Stimulated activated effector memory CD8-positive, alpha-beta T cell treated with anti-CD3 and anti-CD28 coated beads, Interleukin-12 subunit alpha, Interleukin-12 subunit beta, amount 100 ng/mL, for 72 hours (primary cell): Measurements from ENCODE around the gene SNRNP200.
"Not testable (repeated sequence)": the region's sequence is repeated elsewhere in the genome, so short reads cannot be mapped to it uniquely, and the experiment has no call there.

Source experiments
- ATAC-seq: fragments of 150-1000 bp; cut with Tn5 transposase; 2 replicates; pipeline ENCODE4 v1.10.0; 2021
- DNase-seq, 2 donors: peaks; one replicate each; pipeline ENCODE4 v3.0.0; 2021 to 2022; ENCODE audit warnings: low spot score in 2 of 2
- H3K27ac Mint-ChIP-seq: one replicate; pipeline ENCODE4 v1.8.0; 2022; ENCODE audit warnings: mild to moderate bottlenecking, mixed read lengths
- H3K36me3 Mint-ChIP-seq: one replicate; pipeline ENCODE4 v1.8.0; 2022; ENCODE audit warnings: mild to moderate bottlenecking, mixed read lengths
- H3K4me1 Mint-ChIP-seq: one replicate; pipeline ENCODE4 v1.8.0; 2022; ENCODE audit warnings: mixed read lengths
- H3K4me3 Mint-ChIP-seq: one replicate; pipeline ENCODE4 v1.8.0; 2022; ENCODE audit warnings: mild to moderate bottlenecking, mixed read lengths
- H3K9me3 Mint-ChIP-seq: one replicate; pipeline ENCODE4 v1.8.0; 2022; ENCODE audit warnings: mixed read lengths

The SNRNP200 gene

DNA sequence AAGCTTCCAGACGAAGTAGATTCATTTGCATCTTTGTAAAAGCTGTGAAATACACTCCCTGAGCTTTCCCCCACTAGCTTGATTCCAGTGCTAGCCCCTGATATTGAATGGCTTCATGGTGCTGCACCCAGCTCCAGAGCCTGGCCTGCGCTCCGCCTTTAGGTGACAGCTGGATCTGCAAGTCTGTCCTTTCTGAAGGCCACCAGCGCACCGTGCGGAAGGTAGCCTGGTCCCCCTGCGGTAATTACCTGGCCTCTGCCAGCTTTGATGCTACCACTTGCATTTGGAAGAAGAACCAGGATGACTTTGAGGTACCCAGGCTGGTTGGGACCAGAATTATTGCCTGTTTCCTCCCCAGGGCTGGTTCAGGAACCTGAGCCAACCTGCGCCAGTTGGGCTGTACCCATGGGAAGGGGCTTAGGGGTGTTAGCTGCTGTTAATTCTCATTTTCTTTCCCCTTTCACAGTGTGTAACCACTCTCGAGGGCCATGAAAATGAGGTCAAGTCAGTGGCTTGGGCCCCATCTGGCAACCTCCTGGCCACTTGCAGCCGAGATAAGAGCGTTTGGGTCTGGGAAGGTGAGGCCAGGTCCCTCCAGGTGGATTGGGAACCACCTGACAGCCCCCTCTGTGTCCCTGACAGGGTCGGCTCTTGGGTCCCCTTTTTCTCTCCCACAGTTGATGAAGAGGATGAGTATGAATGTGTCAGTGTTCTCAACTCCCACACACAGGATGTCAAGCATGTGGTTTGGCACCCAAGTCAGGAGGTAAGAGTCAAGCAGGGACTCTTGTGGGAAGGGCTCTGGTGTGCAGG, 38.0 kb downstream of the SNRNP200 start:
- DNase-seq = peak; percentile 41 to 75
- Mint-ChIP-seq H3K36me3 (peaks cover 75% of the 10 kb centered on the region), H3K9me3 (no peaks in the 10 kb centered on the region), H3K27ac (peak overlapping the region; percentile 85), H3K4me3 (peak overlapping the region; percentile 93), H3K4me1 (peaks cover 43% of the 10 kb centered on the region)
- peak; percentile 66 for ATAC-seq

DNA sequence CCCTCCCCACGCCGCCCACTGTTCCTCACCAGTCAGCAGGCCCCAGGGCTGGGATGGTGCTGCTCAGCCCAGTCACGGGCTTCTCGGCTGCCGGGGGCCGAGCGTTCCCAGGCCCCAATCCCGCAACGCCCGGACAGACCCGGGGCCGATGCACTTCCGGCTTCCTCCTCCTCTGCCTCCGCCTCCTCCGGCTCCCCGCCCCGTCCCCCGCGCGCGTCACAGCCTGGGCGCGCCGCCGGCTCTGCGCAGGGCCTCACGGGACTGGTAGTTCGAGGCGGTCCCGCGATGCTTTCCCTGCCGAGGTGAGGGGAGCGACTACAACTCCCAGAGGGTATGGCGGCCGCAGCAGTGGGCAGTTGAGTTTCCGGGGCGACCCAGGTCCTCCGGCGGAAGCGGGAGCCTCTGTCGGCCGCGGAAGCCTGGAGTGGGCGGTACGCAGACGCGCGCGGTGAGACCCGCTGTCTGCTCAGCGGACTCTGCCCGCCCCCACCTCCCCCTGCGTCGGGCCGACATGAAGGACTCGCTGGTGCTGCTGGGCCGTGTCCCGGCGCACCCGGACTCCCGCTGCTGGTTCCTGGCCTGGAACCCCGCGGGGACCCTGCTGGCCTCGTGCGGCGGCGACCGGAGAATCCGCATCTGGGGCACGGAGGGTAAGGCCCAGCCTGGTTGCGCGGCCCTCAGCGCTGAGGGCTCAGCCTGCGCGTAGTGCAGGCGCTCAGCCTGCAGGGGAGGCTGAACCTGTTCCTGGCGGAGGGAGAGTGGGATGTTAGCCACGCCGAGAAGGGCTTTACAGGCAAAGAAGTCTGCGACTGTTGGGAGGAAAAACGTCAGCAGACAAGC, 39.3 kb downstream of the SNRNP200 start, which contains the start of the genes CIAO1 and TMEM127:
TSS of gene CIAO1 (plus strand) at position 386 of the 840 bp plus-strand sequence. CDS start at position 512, 126 bp downstream.
TSS of gene TMEM127 (minus strand) at position 158 of the 840 bp plus-strand sequence. CDS start 616 bp downstream, outside the sequence.
- peak within 1 kb of the TSS; percentile 85 for H3K27ac Mint-ChIP-seq
- DNase-seq (peak; percentile 95 to 99), ATAC-seq (peak; percentile 94)
- no peaks in the 10 kb centered on the region for H3K9me3 Mint-ChIP-seq
- peaks cover 44% of the 10 kb centered on the region for H3K4me1 Mint-ChIP-seq
- H3K4me3 Mint-ChIP-seq = peak within 1 kb of the TSS; percentile 93
- peaks cover 75% of the 10 kb centered on the region for H3K36me3 Mint-ChIP-seq

DNA sequence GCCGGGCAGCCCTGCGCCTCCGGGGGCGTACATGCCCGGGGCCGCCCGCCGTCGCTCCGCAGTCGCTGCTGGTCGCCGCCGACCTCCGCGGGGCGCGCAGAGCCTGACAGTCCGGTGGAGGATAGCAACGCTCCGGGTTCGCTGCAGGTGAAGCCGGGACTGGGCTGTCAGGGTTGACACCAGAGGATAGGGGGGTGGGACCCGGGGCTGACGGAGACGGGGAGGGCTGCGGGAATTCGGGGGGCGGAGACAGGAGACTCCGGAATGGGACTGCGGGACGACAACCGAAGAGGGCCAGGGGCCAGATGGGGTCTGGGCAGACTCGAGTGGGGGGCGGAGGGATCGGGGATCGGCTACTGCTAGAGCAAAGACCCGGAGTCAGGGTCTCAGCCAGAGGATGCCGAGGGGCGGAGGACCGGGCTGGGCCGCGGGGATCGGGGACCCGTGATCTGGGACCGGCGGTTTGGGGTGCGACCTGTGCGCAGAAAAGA, 40.0 kb downstream of the SNRNP200 start:
- Mint-ChIP-seq H3K4me1 (peaks cover 51% of the 10 kb centered on the region), H3K4me3 (peak overlapping the region; percentile 93), H3K36me3 (peaks cover 68% of the 10 kb centered on the region), H3K9me3 (no peaks in the 10 kb centered on the region), H3K27ac (peak overlapping the region; percentile 85)
- peak; percentile 6 for ATAC-seq
- DNase-seq = peak in 1 of 2 donors; percentile 33

DNA sequence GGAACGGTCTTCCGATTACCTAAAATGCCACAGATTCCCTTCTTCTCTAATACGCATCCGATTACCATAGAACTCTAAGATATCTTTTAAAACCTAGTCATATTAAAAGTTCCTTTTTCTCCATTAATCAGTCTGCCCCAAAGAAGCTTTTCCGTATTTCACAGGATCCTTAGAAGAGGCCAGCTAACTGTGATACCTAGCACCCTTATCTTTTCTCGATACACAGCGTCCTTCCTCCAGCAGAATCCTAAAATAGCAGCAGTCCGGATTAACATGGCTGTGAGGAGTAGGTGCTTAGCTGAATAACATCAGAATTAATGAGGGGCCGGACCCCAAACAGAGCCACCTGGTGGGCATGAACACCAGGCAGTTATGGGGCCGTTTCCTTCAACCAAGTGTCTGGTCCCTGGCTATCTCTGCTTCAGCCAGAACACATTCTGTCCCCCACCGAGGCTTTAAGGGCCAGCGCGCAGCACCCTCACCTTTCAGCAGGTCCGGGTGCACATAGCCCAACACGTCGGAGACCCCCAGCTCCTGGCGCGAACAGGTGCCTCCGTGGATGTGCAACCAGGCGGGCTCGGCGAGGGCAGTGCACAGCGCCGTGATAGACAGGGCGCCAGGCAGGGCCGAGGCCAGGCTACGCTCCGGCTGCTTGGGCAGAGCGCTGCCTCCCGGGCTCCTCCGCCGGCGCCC, 40.5 kb downstream of the SNRNP200 start:
- Mint-ChIP-seq H3K4me3 (peak overlapping the region; percentile 93), H3K36me3 (peaks cover 62% of the 10 kb centered on the region), H3K4me1 (peaks cover 54% of the 10 kb centered on the region), H3K27ac (peak overlapping the region; percentile 85), H3K9me3 (no peaks in the 10 kb centered on the region)
- DNase-seq (peak; percentile 7 to 70), ATAC-seq (no peak)

DNA sequence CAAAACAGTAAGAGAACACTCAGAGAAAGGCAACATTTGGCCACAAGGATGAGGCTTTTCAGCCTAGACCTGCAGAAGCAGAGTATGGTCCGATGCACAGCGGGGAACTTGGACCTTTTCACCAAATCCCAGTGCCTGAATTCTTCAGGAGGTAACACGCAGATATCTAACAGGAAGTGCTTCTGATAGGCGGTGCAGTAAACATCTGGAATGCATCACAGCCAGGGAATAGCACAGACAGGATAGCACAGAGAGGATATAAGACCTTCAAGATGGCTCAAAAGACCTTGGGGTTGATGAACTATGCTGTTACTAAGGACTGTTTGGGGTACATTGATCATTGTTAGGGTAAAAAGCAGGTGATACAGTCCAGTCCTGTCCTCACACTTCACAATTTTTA, 41.3 kb downstream of the SNRNP200 start:
- DNase-seq = no peak
- H3K4me3 Mint-ChIP-seq = peak overlapping the region; percentile 93
- no peaks in the 10 kb centered on the region for H3K9me3 Mint-ChIP-seq
- peak overlapping the region; percentile 85 for H3K27ac Mint-ChIP-seq
- H3K4me1 Mint-ChIP-seq = peaks cover 61% of the 10 kb centered on the region
- H3K36me3 Mint-ChIP-seq = peaks cover 55% of the 10 kb centered on the region
- no peak for ATAC-seq

DNA sequence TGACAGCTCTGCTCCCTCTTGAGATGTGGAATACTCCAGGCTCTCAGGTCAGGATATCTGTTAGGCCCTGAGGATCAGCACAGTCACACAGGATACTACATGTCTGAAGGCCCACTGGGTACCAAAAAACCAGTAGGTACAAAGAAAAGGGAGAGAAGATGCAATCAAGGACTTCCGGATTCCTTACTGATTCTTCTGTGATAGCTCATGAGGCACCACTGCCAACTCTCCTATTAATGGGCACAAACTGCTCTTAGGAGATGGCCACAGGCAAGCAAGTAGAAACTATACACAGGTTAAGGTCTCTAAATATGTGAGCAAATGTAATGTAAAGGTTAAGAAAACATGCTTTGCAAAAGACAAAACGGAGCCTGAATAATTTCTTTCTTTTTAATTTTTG, 43.0 kb downstream of the SNRNP200 start:
- Mint-ChIP-seq H3K4me3 (no peak overlapping the region), H3K9me3 (no peaks in the 10 kb centered on the region), H3K36me3 (peaks cover 45% of the 10 kb centered on the region), H3K27ac (peak overlapping the region; percentile 10), H3K4me1 (peaks cover 46% of the 10 kb centered on the region)
- no peak for ATAC-seq
- no peak for DNase-seq

DNA sequence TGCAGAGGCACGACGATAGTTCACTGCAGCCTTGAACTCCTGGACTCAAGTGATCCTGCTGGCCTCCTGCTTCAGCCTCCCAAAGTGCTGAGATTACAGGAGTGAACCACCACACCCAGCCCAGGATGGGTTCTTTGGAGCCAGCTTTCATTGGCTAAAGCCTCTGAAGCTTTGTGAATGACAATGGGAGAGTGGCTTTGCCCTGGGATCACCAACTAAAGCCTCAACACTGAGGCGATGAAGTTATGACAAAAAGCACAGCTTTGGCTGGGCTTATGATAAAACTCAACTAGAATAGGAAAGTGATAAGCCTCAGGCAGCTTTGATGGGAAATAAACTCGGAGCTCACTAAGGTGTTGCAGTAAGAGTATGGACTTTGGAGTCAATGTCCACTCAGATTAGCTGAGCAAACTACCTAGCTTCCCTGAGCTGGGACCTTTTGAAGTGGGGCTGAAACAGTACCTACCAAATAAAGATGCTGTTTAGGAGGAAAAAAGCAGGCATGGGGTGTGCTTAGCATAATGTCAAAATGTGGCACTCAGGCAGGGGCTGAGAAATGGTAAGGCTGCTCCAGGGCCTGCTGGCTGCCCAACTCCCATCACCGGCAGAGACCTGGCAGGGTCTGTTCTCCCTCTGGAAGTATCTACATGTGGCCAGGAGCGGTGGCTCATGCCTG, 43.9 kb downstream of the SNRNP200 start:
- peaks cover 45% of the 10 kb centered on the region for H3K4me1 Mint-ChIP-seq
- ATAC-seq (no peak), DNase-seq (no peak)
- peaks cover 50% of the 10 kb centered on the region for H3K36me3 Mint-ChIP-seq
- peak overlapping the region; percentile 84 for H3K27ac Mint-ChIP-seq
- no peak overlapping the region for H3K4me3 Mint-ChIP-seq
- no peaks in the 10 kb centered on the region for H3K9me3 Mint-ChIP-seq

DNA sequence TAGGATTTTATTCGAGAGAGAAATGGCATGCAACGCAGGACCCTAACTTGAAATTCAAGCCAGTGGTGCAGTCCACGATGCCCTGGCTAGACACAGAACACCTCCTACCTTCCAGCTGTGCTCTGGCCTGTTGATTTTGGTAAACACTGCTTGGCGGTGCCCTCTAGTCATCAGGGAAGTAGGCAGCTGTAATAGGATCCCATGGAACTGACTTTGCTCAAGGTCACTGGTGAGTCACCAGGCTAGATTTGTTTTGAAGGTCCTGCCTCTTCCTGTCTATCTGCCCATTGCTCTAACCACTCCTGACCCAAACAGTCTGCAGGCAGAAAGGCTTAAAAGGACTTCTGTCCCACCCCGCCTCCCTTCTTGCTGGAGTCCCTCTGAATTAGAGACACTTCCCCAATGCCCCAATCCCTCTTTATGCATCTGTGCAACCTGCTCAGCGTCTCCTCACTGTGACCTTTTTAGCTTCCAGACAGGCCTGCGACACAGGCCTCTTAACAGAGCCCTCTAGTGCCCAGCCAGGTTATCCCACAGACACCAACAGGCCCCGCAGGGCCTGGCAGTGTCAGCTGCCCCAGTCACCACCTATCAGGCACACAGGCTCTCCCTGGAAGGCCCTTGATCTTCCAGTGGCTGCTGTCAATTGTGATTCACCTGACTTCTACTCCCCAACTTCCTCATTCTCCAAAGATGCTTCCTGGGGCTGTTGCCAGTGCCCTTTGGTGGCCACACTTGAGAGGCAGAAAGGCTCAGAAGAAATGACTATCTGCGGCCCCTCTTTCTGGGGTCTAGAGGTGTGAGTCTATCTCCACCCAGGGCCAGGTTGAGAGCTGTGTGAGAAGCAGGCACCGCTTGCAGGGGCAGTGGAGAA, 44.7 kb downstream of the SNRNP200 start:
- H3K4me1 Mint-ChIP-seq = peaks cover 41% of the 10 kb centered on the region
- H3K36me3 Mint-ChIP-seq = peaks cover 59% of the 10 kb centered on the region
- H3K9me3 Mint-ChIP-seq = no peaks in the 10 kb centered on the region
- peak overlapping the region; percentile 84 for H3K27ac Mint-ChIP-seq
- ATAC-seq = peak; percentile 47
- no peak for DNase-seq
- H3K4me3 Mint-ChIP-seq = peak overlapping the region; percentile 7

DNA sequence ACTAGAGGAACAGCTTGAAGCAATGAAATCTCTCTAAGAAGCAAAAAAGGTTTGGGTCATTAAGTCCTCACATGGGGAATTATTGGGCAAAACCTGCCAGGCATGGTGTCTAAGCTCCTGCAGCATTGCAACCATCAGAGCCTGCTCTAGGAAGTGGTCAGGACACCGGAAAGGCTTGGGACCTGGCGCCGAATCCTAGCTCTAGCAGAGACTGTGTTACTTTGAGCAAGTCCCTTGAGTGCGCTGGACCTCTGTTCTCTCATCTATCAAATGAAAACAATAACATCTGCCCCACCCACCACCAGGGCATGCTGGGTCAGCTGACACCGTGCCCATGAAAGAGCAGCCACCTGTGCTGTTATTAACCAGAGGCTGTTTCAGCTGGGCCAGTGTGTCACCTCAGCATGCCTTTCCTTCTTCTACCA, 45.8 kb downstream of the SNRNP200 start:
- Mint-ChIP-seq H3K4me3 (no peak overlapping the region), H3K4me1 (peaks cover 36% of the 10 kb centered on the region), H3K27ac (peak overlapping the region; percentile 84), H3K9me3 (no peaks in the 10 kb centered on the region), H3K36me3 (peaks cover 65% of the 10 kb centered on the region)
- ATAC-seq (no peak), DNase-seq (no peak)

DNA sequence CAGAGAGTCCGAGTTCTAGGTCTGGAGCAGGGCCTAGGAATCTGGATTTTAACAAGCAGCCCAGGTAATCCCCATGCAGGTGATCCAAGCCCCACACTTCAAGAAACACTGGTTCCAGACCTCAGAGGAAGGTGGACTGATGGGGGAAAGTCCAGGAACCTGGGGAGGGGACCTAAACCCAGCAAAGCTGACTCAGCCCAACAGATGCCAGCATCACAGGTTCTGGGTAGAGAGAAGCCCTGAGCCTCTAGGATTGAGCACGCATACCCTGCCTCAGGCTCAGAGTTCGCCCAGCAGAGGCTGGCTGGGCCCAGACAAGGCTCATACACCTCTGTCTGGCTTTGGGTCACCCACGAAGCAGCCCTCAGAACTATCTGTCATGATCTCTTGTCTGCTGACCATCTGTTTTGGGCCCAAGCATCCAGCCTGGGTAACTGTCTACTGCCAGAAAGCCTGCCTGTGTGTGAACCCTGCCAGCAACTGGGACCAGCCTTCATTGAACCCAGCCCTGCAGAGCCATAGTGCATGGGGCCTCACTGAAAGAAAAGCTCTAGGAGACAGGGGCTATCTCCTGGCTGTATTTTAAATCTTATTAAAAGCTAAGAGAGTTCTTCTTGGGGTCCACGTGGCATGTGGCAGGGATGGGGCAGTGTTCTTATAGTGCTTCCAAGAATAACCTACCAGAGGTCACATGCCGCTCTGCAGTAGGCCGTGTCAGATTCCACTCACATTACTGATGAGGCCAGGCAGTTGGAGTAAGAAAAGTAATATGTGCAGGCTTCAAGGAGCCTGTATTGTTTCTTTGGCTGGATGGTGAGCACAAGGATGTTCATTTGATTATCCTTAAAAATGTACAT, 47.0 kb downstream of the SNRNP200 start:
- DNase-seq (no peak), ATAC-seq (no peak)
- Mint-ChIP-seq H3K9me3 (no peaks in the 10 kb centered on the region), H3K36me3 (peaks cover 71% of the 10 kb centered on the region), H3K4me3 (no peak overlapping the region), H3K27ac (peak overlapping the region; percentile 84), H3K4me1 (peaks cover 25% of the 10 kb centered on the region)

DNA sequence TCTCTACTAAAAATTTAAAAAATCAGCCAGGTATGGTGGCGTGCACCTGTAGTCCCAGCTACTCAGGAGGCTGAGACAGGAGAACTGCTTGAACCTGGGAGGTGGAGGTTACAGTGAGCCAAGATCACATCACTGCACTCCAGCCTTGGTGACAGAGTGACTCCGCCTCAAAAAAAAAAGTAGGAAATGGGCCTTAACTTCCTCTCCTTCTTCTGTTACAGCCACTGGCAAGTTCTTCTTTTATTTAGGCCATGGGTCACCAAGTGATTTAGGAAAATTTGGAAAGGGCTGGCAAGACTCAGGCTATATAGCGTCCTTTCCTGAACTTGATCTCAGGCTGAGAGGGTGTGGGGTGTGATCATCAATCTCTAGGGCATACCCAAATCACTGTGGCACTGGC, 47.6 kb downstream of the SNRNP200 start:
- peaks cover 24% of the 10 kb centered on the region for H3K4me1 Mint-ChIP-seq
- not testable (repeated sequence) for ATAC-seq, H3K9me3 Mint-ChIP-seq, DNase-seq, H3K4me3 Mint-ChIP-seq
- H3K27ac Mint-ChIP-seq = peak overlapping the region; percentile 84
- H3K36me3 Mint-ChIP-seq = peaks cover 71% of the 10 kb centered on the region

DNA sequence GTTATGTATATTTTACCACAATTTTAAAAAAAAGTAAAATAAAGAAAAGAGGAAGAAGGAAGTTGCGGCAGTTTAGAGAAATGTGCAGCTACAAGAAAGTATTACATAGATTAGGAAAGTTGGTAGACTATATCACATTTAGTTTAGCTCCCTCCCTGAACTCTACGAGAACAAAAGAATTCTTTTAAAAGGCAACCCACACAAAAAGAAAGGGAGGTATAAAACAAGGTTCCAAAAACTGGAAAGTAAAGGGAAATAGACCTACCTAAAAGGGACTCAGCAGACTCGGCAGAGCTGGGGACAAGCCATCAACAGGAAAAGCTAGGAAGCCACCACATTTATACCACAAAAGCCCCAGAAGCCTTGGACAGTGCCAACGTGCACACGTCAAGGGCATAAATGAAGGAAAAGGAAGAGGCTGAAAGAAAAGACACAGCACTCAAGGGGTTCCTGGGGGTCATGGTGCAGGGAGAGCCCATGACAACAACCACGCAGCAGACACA, 48.7 kb downstream of the SNRNP200 start:
- no peak for ATAC-seq
- H3K4me3 Mint-ChIP-seq = no peak overlapping the region
- no peaks in the 10 kb centered on the region for H3K9me3 Mint-ChIP-seq
- peaks cover 24% of the 10 kb centered on the region for H3K4me1 Mint-ChIP-seq
- peak overlapping the region; percentile 84 for H3K27ac Mint-ChIP-seq
- no peak for DNase-seq
- peaks cover 71% of the 10 kb centered on the region for H3K36me3 Mint-ChIP-seq

DNA sequence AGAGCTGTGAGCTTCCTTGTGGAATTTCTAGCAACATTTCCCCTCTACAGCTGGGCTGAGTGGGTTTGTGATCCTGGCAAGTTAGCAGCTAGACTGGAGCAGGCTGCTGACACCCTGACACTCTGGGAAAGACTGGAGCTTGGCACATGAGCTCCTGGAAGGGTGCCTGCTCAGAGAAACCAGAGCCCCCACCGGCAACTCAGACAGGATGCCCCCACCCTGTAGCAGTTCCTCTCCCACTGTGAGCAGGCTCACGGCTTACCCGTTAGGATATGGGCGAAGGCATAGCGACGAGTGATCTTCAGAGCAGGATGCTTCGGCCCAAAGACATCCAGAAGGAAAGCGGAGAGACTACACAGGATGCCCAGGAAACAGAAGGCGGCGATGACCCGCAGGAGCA, 50.8 kb downstream of the SNRNP200 start:
- DNase-seq (no peak), ATAC-seq (no peak)
- peak overlapping the region; percentile 87 for H3K27ac Mint-ChIP-seq
- peaks cover 22% of the 10 kb centered on the region for H3K4me1 Mint-ChIP-seq
- no peak overlapping the region for H3K4me3 Mint-ChIP-seq
- no peaks in the 10 kb centered on the region for H3K9me3 Mint-ChIP-seq
- H3K36me3 Mint-ChIP-seq = peaks cover 72% of the 10 kb centered on the region
